ENCODE data around the gene LCN15.
A peak's percentile ranks its signal among the peaks of the same experiment; 100 is the strongest.
"Not testable (repeated sequence)": the region's sequence is repeated elsewhere in the genome, so short reads cannot be mapped to it uniquely, and the experiment has no call there.

LCN15 gene

DNA sequence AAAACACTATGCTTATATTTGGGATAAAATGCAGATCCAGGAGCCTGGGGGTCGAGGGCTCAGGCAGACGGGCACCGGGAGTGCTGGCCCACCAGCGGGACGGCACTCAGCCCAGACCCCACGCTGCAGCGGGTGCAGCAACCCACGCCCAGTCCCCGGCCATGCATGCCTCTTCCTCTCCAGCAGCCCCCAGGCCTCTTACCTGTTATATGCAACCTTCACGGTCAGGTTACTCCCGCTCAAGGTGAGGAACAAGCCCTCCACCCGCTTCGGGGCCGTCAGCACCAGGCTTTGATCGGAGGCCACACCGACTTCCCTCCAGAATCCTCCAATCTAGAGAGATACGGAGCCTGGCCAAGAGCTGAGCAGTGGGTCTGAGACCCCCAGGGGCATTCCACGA lies 7.5 kb downstream of the LCN15 start:
- Histone ChIP-seq H2BK12ac (ENCODE audit: low read length) (no peak overlapping the region), H2BK120ac (ENCODE audit: low read depth, low read length) (no peak overlapping the region), H3K18ac (ENCODE audit: low read length) (peak overlapping the region; percentile 35), H3K4me3 (ENCODE audit: low read length in 2 of 2) (no peak overlapping the region), H3K14ac (ENCODE audit: low read length) (no peak overlapping the region), H3K27ac (replicated peaks; ENCODE audit: low read length) (no peak overlapping the region), H4K91ac (ENCODE audit: low read depth, low read length, poor library complexity) (no peak overlapping the region), H4K8ac (ENCODE audit: low read depth, low read length) (peak overlapping the region; percentile 32), H2AFZ (ENCODE audit: low read length) (no peak overlapping the region), H2AK5ac (ENCODE audit: low read depth, low read length) (peak overlapping the region; percentile 96), H3K36me3 (replicated peaks in 1 of 2; ENCODE audit: control insufficient read depth in 2 of 2, insufficient read depth in 2 of 2, low read length in 2 of 2) (no peaks in the 10 kb centered on the region), H3K9me3 (replicated peaks in 1 of 2; ENCODE audit: control insufficient read depth in 2 of 2, insufficient read depth in 1 of 2, low read depth in 1 of 2, low read length in 2 of 2) (peaks cover 0 to 2% of the 10 kb centered on the region in 2 donors), H2BK15ac (ENCODE audit: low read length) (peak overlapping the region; percentile 77), H3K23ac (ENCODE audit: low read depth, low read length, poor library complexity) (peak overlapping the region; percentile 61), H3K4me1 (ENCODE audit: control insufficient read depth in 2 of 2, insufficient read depth in 1 of 2, low read depth in 1 of 2, low read length in 2 of 2) (peaks cover 1 to 8% of the 10 kb centered on the region in 2 donors), H3K9ac (ENCODE audit: low read depth, low read length, poor library complexity) (peak overlapping the region; percentile 56), H2BK5ac (ENCODE audit: low read length) (no peak overlapping the region), H3K4me2 (ENCODE audit: insufficient read depth, low read length, poor library complexity, severe bottlenecking) (no peak overlapping the region), H3K79me1 (ENCODE audit: low read depth, low read length) (no peaks in the 10 kb centered on the region), H3K4ac (ENCODE audit: low read length) (no peak overlapping the region), H3K27me3 (ENCODE audit: control insufficient read depth in 3 of 3, insufficient read depth in 3 of 3, low read depth in 1 of 3, low read length in 3 of 3) (peaks cover 0 to 2% (median 0%) of the 10 kb centered on the region in 3 experiments)
- no peak for DNase-seq (ENCODE audit: low spot score)
- WGBS, 2 donors (ENCODE audit: extremely low coverage in 2 of 2, insufficient read length in 2 of 2, insufficient replicate concordance in 1 of 2): no CpG with 5 or more reads among the region's 18 CpGs

DNA sequence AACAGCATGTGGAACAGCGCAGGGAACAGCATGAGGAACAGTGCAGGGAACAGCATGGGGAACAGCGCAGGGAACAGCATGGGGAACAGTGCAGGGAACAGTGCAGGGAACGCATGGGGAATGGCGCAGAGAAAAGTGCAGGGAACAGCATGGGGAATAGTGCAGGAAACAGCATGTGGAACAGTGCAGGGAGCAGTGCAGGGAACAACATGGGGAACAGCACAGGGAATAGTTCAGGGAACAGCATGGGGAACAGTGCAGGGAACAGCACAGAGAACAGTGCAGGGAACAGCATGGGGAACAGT lies 8.2 kb downstream of the LCN15 start:
- Histone ChIP-seq H2BK12ac (ENCODE audit: low read length) (no peak overlapping the region), H3K4ac (ENCODE audit: low read length) (no peak overlapping the region), H2AK5ac (ENCODE audit: low read depth, low read length) (peak overlapping the region; percentile 8), H4K91ac (ENCODE audit: low read depth, low read length, poor library complexity) (no peak overlapping the region), H3K9ac (ENCODE audit: low read depth, low read length, poor library complexity) (no peak overlapping the region), H2AFZ (ENCODE audit: low read length) (no peak overlapping the region), H3K18ac (ENCODE audit: low read length) (no peak overlapping the region), H3K9me3 (replicated peaks in 1 of 2; ENCODE audit: control insufficient read depth in 2 of 2, insufficient read depth in 1 of 2, low read depth in 1 of 2, low read length in 2 of 2) (peaks cover 0 to 5% of the 10 kb centered on the region in 2 donors), H2BK15ac (ENCODE audit: low read length) (no peak overlapping the region), H4K8ac (ENCODE audit: low read depth, low read length) (no peak overlapping the region), H3K79me1 (ENCODE audit: low read depth, low read length) (no peaks in the 10 kb centered on the region), H3K4me2 (ENCODE audit: insufficient read depth, low read length, poor library complexity, severe bottlenecking) (no peak overlapping the region), H3K27ac (replicated peaks; ENCODE audit: low read length) (no peak overlapping the region), H3K4me3 (ENCODE audit: low read length in 2 of 2) (no peak overlapping the region), H3K27me3 (ENCODE audit: control insufficient read depth in 3 of 3, insufficient read depth in 3 of 3, low read depth in 1 of 3, low read length in 3 of 3) (peaks cover 0 to 2% (median 0%) of the 10 kb centered on the region in 3 experiments), H3K4me1 (ENCODE audit: control insufficient read depth in 2 of 2, insufficient read depth in 1 of 2, low read depth in 1 of 2, low read length in 2 of 2) (peaks cover 1 to 8% of the 10 kb centered on the region in 2 donors), H2BK120ac (ENCODE audit: low read depth, low read length) (no peak overlapping the region), H3K14ac (ENCODE audit: low read length) (no peak overlapping the region), H2BK5ac (ENCODE audit: low read length) (no peak overlapping the region), H3K23ac (ENCODE audit: low read depth, low read length, poor library complexity) (no peak overlapping the region), H3K36me3 (replicated peaks in 1 of 2; ENCODE audit: control insufficient read depth in 2 of 2, insufficient read depth in 2 of 2, low read length in 2 of 2) (no peaks in the 10 kb centered on the region)
- no peak for DNase-seq (ENCODE audit: low spot score)
- WGBS, 2 donors (ENCODE audit: extremely low coverage in 2 of 2, insufficient read length in 2 of 2, insufficient replicate concordance in 1 of 2): no CpG with 5 or more reads among the region's 4 CpGs

DNA sequence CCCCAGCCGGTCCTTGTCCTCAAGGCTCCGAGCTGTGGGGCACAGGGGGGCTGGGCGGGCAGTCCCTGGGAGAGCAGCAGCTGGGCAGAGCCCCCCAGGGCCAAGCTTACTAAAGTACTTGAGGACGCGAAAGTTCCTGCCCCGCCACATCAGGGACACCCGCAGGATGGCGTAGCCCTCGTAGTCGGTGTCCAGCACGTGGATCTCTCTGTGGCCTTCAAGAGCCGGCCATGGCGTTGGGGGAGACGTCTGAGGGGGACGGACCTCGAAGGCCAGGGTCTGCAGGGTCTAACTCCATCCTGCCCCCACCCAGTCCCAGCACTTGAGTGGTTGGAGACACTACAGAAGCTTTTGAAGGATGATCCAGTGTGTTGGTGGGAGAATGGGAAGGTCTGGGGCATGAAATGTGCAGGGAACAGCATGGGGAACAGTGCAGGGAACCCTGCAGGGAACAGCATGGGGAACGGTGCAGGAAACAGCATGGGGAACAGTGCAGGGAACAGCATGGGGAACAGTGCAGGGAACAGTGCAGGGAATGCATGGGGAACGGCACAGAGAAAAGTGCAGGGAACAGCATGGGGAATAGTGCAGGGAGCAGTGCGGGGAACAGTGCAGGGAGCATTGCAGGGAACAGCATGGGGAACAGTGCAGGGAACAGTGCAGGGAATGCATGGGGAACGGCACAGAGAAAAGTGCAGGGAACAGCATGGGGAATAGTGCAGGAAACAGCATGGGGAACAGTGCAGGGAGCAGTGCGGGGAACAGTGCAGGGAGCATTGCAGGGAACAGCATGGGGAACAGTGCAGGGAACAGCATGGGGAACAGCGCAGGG lies 8.8 kb downstream of the LCN15 start:
- not testable (repeated sequence) for H3K27me3 ChIP-seq (ENCODE audit: control insufficient read depth in 3 of 3, insufficient read depth in 3 of 3, low read depth in 1 of 3, low read length in 3 of 3); H3K14ac ChIP-seq (ENCODE audit: low read length); H3K27ac ChIP-seq (replicated peaks; ENCODE audit: low read length); H3K79me1 ChIP-seq (ENCODE audit: low read depth, low read length); H3K4me3 ChIP-seq (ENCODE audit: low read length in 2 of 2); H3K4ac ChIP-seq (ENCODE audit: low read length); H3K4me2 ChIP-seq (ENCODE audit: insufficient read depth, low read length, poor library complexity, severe bottlenecking); H3K36me3 ChIP-seq (replicated peaks in 1 of 2; ENCODE audit: control insufficient read depth in 2 of 2, insufficient read depth in 2 of 2, low read length in 2 of 2); H4K91ac ChIP-seq (ENCODE audit: low read depth, low read length, poor library complexity); H3K9ac ChIP-seq (ENCODE audit: low read depth, low read length, poor library complexity); H3K4me1 ChIP-seq (ENCODE audit: control insufficient read depth in 2 of 2, insufficient read depth in 1 of 2, low read depth in 1 of 2, low read length in 2 of 2); DNase-seq (ENCODE audit: low spot score); H3K23ac ChIP-seq (ENCODE audit: low read depth, low read length, poor library complexity); H3K9me3 ChIP-seq (replicated peaks in 1 of 2; ENCODE audit: control insufficient read depth in 2 of 2, insufficient read depth in 1 of 2, low read depth in 1 of 2, low read length in 2 of 2); H2BK120ac ChIP-seq (ENCODE audit: low read depth, low read length); H4K8ac ChIP-seq (ENCODE audit: low read depth, low read length)
- peak overlapping the region; percentile 66 for H2AFZ ChIP-seq (ENCODE audit: low read length)
- peak overlapping the region; percentile 32 for H2BK5ac ChIP-seq (ENCODE audit: low read length)
- peak overlapping the region; percentile 67 for H2BK15ac ChIP-seq (ENCODE audit: low read length)
- no CpG with 5 or more reads among the region's 22 CpGs for WGBS, 2 donors (ENCODE audit: extremely low coverage in 2 of 2, insufficient read length in 2 of 2, insufficient replicate concordance in 1 of 2)
- H2AK5ac ChIP-seq (ENCODE audit: low read depth, low read length): peak overlapping the region; percentile 93
- peak overlapping the region; percentile 60 for H3K18ac ChIP-seq (ENCODE audit: low read length)
- peak overlapping the region; percentile 7 for H2BK12ac ChIP-seq (ENCODE audit: low read length)

DNA sequence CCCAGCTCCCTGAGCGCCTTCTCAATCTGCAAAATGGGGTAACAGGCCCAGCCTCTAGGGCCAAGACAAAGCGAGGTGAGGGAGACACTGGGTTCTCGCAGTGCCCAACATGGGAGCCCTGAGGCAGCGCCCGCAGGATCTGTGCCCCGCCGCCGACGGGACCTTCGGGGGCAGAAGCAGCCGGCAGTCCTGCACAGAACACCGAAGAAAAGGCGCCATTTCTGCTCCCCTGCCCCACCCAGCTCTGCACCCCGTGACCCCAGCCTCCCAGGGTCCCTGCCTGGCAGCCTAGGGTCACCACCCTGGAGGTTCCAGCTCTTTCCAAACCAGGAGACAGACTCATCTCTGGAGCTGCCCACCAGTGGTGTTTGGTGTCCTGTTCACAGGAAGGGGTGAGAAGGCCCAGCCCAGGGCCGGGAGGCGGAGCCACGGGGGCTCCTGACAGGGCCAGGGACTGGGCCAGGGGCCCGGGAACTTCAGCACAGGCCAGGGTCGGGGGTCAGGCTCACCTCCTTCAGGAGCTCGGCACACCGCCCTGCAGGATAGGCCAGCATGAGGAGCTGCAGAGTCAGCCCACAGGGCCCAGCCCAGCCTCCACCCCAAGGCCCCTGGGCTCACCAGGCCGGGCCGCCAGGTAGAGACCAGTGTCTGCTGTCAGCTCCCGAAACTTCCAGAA lies 9.6 kb downstream of the LCN15 start:
- Histone ChIP-seq H3K36me3 (replicated peaks in 1 of 2; ENCODE audit: control insufficient read depth in 2 of 2, insufficient read depth in 2 of 2, low read length in 2 of 2) (no peaks in the 10 kb centered on the region), H3K4me1 (ENCODE audit: control insufficient read depth in 2 of 2, insufficient read depth in 1 of 2, low read depth in 1 of 2, low read length in 2 of 2) (peaks cover 0 to 4% of the 10 kb centered on the region in 2 donors), H3K27ac (replicated peaks; ENCODE audit: low read length) (no peak overlapping the region), H3K4me3 (ENCODE audit: low read length in 2 of 2) (no peak overlapping the region), H2BK5ac (ENCODE audit: low read length) (peak overlapping the region; percentile 32), H3K23ac (ENCODE audit: low read depth, low read length, poor library complexity) (peak overlapping the region; percentile 43), H2BK15ac (ENCODE audit: low read length) (peak overlapping the region; percentile 67), H3K9me3 (replicated peaks in 1 of 2; ENCODE audit: control insufficient read depth in 2 of 2, insufficient read depth in 1 of 2, low read depth in 1 of 2, low read length in 2 of 2) (peaks cover 0 to 7% of the 10 kb centered on the region in 2 donors), H3K14ac (ENCODE audit: low read length) (no peak overlapping the region), H2AK5ac (ENCODE audit: low read depth, low read length) (peak overlapping the region; percentile 93), H2AFZ (ENCODE audit: low read length) (peak overlapping the region; percentile 66), H3K9ac (ENCODE audit: low read depth, low read length, poor library complexity) (peak overlapping the region; percentile 60), H4K91ac (ENCODE audit: low read depth, low read length, poor library complexity) (no peak overlapping the region), H3K18ac (ENCODE audit: low read length) (peak overlapping the region; percentile 60), H2BK120ac (ENCODE audit: low read depth, low read length) (no peak overlapping the region), H4K8ac (ENCODE audit: low read depth, low read length) (no peak overlapping the region), H3K27me3 (ENCODE audit: control insufficient read depth in 3 of 3, insufficient read depth in 3 of 3, low read depth in 1 of 3, low read length in 3 of 3) (peaks cover 0 to 2% (median 0%) of the 10 kb centered on the region in 3 experiments), H2BK12ac (ENCODE audit: low read length) (peak overlapping the region; percentile 7), H3K79me1 (ENCODE audit: low read depth, low read length) (no peaks in the 10 kb centered on the region), H3K4me2 (ENCODE audit: insufficient read depth, low read length, poor library complexity, severe bottlenecking) (no peak overlapping the region), H3K4ac (ENCODE audit: low read length) (no peak overlapping the region)
- no CpG with 5 or more reads among the region's 24 CpGs for WGBS, 2 donors (ENCODE audit: extremely low coverage in 2 of 2, insufficient read length in 2 of 2, insufficient replicate concordance in 1 of 2)
- DNase-seq (ENCODE audit: low spot score): no peak

Data from neuronal stem cell (in vitro differentiated cells).